GM21390 (cell line): ENCODE data around the gene TMEM45A.
A peak's percentile ranks its signal among the peaks of the same experiment; 100 is the strongest.

Experiments
- ATAC-seq: cut with Tn5 transposase; IDR thresholded peaks from one replicate; pipeline ENCODE4 v1.9.1; 2021; ENCODE audit not compliant: unreplicated experiment

TMEM45A gene

DNA sequence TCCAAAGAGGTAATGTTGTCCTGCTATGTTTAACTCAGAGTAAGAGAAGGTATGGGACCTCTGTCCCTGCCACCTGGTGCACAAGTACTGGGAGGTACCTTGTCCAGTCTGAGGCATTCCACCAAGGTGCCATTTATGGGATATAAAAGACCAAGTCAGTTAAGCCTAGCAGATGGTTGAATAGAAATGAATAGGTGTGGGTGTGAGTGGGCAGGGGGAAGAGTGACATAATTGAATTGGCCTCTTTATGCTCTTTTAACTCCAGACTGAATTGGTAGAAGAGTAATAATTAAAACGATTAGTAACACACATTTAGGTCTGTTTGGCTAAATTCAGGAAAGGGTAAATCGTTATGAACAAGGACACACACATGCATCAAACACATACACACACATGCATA lies 117.5 kb downstream of the TMEM45A start:
- ATAC-seq = no peak

DNA sequence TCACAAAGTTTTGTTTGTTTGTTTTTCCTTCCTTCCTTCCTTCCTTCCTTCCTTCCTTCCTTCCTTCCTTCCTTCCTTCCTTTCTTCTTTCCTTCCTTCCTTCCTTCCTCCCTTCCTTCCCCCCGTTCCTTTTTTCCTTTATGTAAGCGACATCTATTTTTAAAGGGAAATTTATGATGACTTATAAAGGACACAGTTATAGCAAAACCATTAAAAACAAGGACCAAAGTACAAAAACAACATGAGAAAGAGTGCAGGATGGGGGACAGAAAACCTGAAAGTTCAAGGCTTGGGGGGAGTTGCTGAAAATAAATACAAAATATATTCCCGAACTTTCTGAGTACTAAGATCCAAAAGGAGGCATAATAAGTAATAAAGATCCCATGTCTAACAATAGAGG lies 118.8 kb downstream of the TMEM45A start:
- ATAC-seq = no peak

- peak; percentile 54 for ATAC-seq
Observed at GRCh38 chr3:100613721-100614390, 121.4 kb downstream of the TMEM45A start.

DNA sequence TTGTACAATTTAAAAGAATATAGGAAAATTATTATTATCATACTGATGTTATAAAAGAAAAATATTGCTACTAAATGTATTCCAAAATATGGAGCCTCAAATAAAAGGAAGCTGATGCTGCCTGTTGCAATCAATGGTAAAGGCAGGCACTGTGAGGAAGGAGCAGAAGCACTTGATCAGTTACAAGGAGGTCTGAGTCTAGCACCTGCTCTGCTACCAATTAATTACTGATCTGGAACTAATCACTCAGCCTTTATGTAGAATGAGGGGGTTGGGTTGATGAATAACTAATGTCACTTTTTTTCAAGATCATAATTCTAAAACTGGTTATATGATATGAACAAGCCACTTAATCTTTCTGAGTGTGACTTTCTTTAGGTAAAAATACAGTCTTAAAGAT lies 122.5 kb downstream of the TMEM45A start:
- no peak for ATAC-seq

GRCh38 chr3:100615684-100616083 lies 123.3 kb downstream of the TMEM45A start:
- ATAC-seq = no peak

GRCh38 chr3:100621251-100621650 lies 128.8 kb downstream of the TMEM45A start:
- ATAC-seq = no peak
